Measurements from ENCODE around the gene FAM114A2.
A peak's percentile ranks its signal among the peaks of the same experiment; 100 is the strongest.

Gene FAM114A2

DNA sequence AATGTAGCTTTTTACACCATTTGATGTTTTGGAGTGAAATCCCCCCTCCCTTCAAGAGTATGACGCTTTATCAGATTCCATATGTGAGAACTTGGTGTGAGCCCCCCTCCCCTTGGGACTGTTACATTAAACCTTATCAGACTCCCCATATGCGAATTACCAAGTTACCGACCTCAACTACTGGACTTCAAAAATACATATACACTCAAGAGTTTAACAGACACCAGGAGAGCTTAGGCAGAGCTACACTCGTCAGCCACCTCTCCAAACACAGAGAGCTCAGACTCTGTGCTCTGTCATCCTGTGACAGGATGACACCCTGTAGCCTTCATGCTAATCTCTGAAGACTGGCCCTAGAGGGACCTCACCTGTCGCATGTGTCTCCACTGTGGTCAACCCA, 50.2 kb downstream of the FAM114A2 start:
- H4K91ac ChIP-seq (ENCODE audit: low read depth, low read length): no peak overlapping the region
- H2BK5ac ChIP-seq (ENCODE audit: low read depth, low read length, poor library complexity): no peak overlapping the region
- peaks cover 0 to 3% of the 10 kb centered on the region in 2 experiments for H3K4me1 ChIP-seq (ENCODE audit: control insufficient read depth in 1 of 2, insufficient read depth in 2 of 2, low read length in 2 of 2)
- DNase-seq: no peak
- H3K18ac ChIP-seq (ENCODE audit: low read length): no peak overlapping the region
- H3K4me2 ChIP-seq (ENCODE audit: low read length): no peak overlapping the region
- H3K79me1 ChIP-seq (ENCODE audit: low read length): no peaks in the 10 kb centered on the region
- no peak overlapping the region for H3K4ac ChIP-seq (ENCODE audit: low read depth, low read length)
- H2BK12ac ChIP-seq (ENCODE audit: low read length): no peak overlapping the region
- H3K4me3 ChIP-seq (ENCODE audit: low read depth, low read length): no peak overlapping the region
- no peak overlapping the region for H3K14ac ChIP-seq (ENCODE audit: low read length)
- H3K79me2 ChIP-seq (ENCODE audit: control insufficient read depth, insufficient read depth, low read length, poor library complexity): no peaks in the 10 kb centered on the region
- H3K23ac ChIP-seq (ENCODE audit: low read length): no peak overlapping the region
- H3K27me3 ChIP-seq (ENCODE audit: insufficient read depth, low read length): no peaks in the 10 kb centered on the region
- H4K12ac ChIP-seq (ENCODE audit: low read depth, low read length): no peak overlapping the region
- no CpG with 5 or more reads among the region's 5 CpGs for WGBS (ENCODE audit: extremely low coverage, insufficient coverage, insufficient read length)
- H3K9me3 ChIP-seq (ENCODE audit: insufficient read depth, low read depth, low read length): no peaks in the 10 kb centered on the region
- H4K8ac ChIP-seq (ENCODE audit: low read depth, low read length): no peak overlapping the region
- H2BK120ac ChIP-seq (ENCODE audit: insufficient read depth, low read length, poor library complexity): no peak overlapping the region
- no peak overlapping the region for H3K9ac ChIP-seq (ENCODE audit: low read length)
- no peak overlapping the region for H2AFZ ChIP-seq (ENCODE audit: insufficient read depth, low read length, poor library complexity)
- H3K27ac ChIP-seq (ENCODE audit: low read depth, low read length): no peak overlapping the region
- H3K36me3 ChIP-seq (ENCODE audit: control insufficient read depth in 1 of 2, insufficient read depth in 2 of 2, low read length in 2 of 2): no peaks in the 10 kb centered on the region
- no peak overlapping the region for H2AK5ac ChIP-seq (ENCODE audit: low read length)

DNA sequence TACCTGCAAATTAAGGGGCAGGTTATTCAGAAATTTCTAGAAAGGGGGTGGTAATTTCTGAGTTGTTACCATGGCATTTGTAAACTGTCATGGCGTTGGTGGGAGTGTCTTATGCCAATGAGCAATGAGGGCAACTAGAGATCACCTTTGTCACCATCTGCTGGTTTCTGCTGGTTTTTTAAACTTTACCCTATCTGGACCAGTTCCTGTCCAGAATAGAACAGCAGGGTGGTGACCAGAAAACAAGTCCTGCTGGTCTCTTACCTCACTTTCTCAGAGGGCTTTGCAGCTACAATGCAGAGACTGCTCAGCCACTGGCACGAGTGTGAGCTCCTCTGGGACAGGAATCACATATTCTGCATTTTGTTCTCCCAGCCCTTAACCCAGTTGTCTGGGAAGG, 51.4 kb downstream of the FAM114A2 start:
- Histone ChIP-seq H3K79me1 (ENCODE audit: low read length) (no peaks in the 10 kb centered on the region), H3K18ac (ENCODE audit: low read length) (no peak overlapping the region), H3K36me3 (ENCODE audit: control insufficient read depth in 1 of 2, insufficient read depth in 2 of 2, low read length in 2 of 2) (no peaks in the 10 kb centered on the region), H3K27ac (ENCODE audit: low read depth, low read length) (no peak overlapping the region), H3K4me2 (ENCODE audit: low read length) (no peak overlapping the region), H3K4ac (ENCODE audit: low read depth, low read length) (no peak overlapping the region), H3K4me3 (ENCODE audit: low read depth, low read length) (no peak overlapping the region), H3K9me3 (ENCODE audit: insufficient read depth, low read depth, low read length) (no peaks in the 10 kb centered on the region), H3K4me1 (ENCODE audit: control insufficient read depth in 1 of 2, insufficient read depth in 2 of 2, low read length in 2 of 2) (peaks cover 0 to 3% of the 10 kb centered on the region in 2 experiments), H3K9ac (ENCODE audit: low read length) (no peak overlapping the region), H4K8ac (ENCODE audit: low read depth, low read length) (no peak overlapping the region), H4K12ac (ENCODE audit: low read depth, low read length) (no peak overlapping the region), H2BK120ac (ENCODE audit: insufficient read depth, low read length, poor library complexity) (no peak overlapping the region), H3K79me2 (ENCODE audit: control insufficient read depth, insufficient read depth, low read length, poor library complexity) (no peaks in the 10 kb centered on the region), H2AFZ (ENCODE audit: insufficient read depth, low read length, poor library complexity) (no peak overlapping the region), H3K27me3 (ENCODE audit: insufficient read depth, low read length) (no peaks in the 10 kb centered on the region), H2BK12ac (ENCODE audit: low read length) (no peak overlapping the region), H4K91ac (ENCODE audit: low read depth, low read length) (no peak overlapping the region), H2AK5ac (ENCODE audit: low read length) (no peak overlapping the region), H2BK5ac (ENCODE audit: low read depth, low read length, poor library complexity) (no peak overlapping the region), H3K23ac (ENCODE audit: low read length) (no peak overlapping the region), H3K14ac (ENCODE audit: low read length) (no peak overlapping the region)
- WGBS (ENCODE audit: extremely low coverage, insufficient coverage, insufficient read length): no CpG with 5 or more reads among the region's 2 CpGs
- peak; percentile 5 to 50 for DNase-seq

DNA sequence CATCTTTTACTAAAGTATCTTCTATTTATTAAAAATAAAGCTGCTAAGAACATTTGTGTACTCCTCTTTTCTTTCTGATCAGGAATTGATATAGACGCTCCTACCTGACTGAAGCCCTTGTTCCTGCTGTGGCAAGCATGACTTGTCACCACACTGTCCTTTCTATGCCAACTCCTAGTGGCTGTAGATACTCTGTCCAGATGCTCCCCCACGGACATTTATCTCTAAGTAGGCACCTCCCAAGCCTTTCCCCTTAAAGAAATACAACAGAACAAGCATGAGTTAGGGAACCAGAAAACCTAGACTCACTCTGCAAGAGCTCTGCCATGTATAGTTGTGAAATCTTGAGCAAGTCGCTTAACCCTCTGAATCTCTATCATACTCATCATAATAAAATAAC, 53.2 kb downstream of the FAM114A2 start:
- no peak for DNase-seq
- Histone ChIP-seq H3K79me1 (ENCODE audit: low read length) (no peaks in the 10 kb centered on the region), H3K23ac (ENCODE audit: low read length) (no peak overlapping the region), H3K36me3 (ENCODE audit: control insufficient read depth in 1 of 2, insufficient read depth in 2 of 2, low read length in 2 of 2) (no peaks in the 10 kb centered on the region), H4K91ac (ENCODE audit: low read depth, low read length) (no peak overlapping the region), H2BK120ac (ENCODE audit: insufficient read depth, low read length, poor library complexity) (no peak overlapping the region), H2BK12ac (ENCODE audit: low read length) (no peak overlapping the region), H3K4me3 (ENCODE audit: low read depth, low read length) (no peak overlapping the region), H3K27ac (ENCODE audit: low read depth, low read length) (no peak overlapping the region), H3K9ac (ENCODE audit: low read length) (no peak overlapping the region), H3K27me3 (ENCODE audit: insufficient read depth, low read length) (no peaks in the 10 kb centered on the region), H3K18ac (ENCODE audit: low read length) (no peak overlapping the region), H4K12ac (ENCODE audit: low read depth, low read length) (no peak overlapping the region), H2BK5ac (ENCODE audit: low read depth, low read length, poor library complexity) (no peak overlapping the region), H2AFZ (ENCODE audit: insufficient read depth, low read length, poor library complexity) (no peak overlapping the region), H3K4me1 (ENCODE audit: control insufficient read depth in 1 of 2, insufficient read depth in 2 of 2, low read length in 2 of 2) (peaks cover 0 to 3% of the 10 kb centered on the region in 2 experiments), H3K79me2 (ENCODE audit: control insufficient read depth, insufficient read depth, low read length, poor library complexity) (no peaks in the 10 kb centered on the region), H3K4ac (ENCODE audit: low read depth, low read length) (no peak overlapping the region), H2AK5ac (ENCODE audit: low read length) (no peak overlapping the region), H4K8ac (ENCODE audit: low read depth, low read length) (no peak overlapping the region), H3K4me2 (ENCODE audit: low read length) (no peak overlapping the region), H3K14ac (ENCODE audit: low read length) (no peak overlapping the region), H3K9me3 (ENCODE audit: insufficient read depth, low read depth, low read length) (no peaks in the 10 kb centered on the region)
- no CpG with 5 or more reads among the region's 3 CpGs for WGBS (ENCODE audit: extremely low coverage, insufficient coverage, insufficient read length)

DNA sequence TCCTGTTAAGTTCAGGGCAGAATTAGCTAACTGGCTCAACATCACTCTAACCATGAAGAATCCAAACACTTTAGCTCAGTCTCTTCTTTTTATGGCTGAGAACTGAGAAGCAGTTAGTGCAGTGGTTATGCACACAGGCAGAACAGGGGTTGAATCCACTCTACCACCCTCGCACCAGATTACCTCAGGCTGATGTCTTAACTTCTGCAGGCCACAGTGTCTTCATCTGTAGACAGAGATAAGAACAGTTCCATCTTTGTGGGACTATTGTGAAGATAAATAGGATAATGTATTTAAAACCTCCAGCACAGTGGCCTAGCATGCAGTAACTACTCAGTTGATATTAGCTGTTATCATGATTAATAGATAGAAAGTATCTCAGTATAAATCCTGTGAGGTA, 54.8 kb downstream of the FAM114A2 start:
- Histone ChIP-seq H4K8ac (ENCODE audit: low read depth, low read length) (no peak overlapping the region), H3K79me2 (ENCODE audit: control insufficient read depth, insufficient read depth, low read length, poor library complexity) (no peaks in the 10 kb centered on the region), H3K79me1 (ENCODE audit: low read length) (no peaks in the 10 kb centered on the region), H3K4ac (ENCODE audit: low read depth, low read length) (no peak overlapping the region), H3K27ac (ENCODE audit: low read depth, low read length) (no peak overlapping the region), H3K36me3 (ENCODE audit: control insufficient read depth in 1 of 2, insufficient read depth in 2 of 2, low read length in 2 of 2) (no peaks in the 10 kb centered on the region), H2BK120ac (ENCODE audit: insufficient read depth, low read length, poor library complexity) (no peak overlapping the region), H3K23ac (ENCODE audit: low read length) (no peak overlapping the region), H3K4me1 (ENCODE audit: control insufficient read depth in 1 of 2, insufficient read depth in 2 of 2, low read length in 2 of 2) (peaks cover 0 to 3% of the 10 kb centered on the region in 2 experiments), H4K12ac (ENCODE audit: low read depth, low read length) (no peak overlapping the region), H3K4me3 (ENCODE audit: low read depth, low read length) (no peak overlapping the region), H3K9me3 (ENCODE audit: insufficient read depth, low read depth, low read length) (no peaks in the 10 kb centered on the region), H3K18ac (ENCODE audit: low read length) (no peak overlapping the region), H2BK12ac (ENCODE audit: low read length) (no peak overlapping the region), H3K27me3 (ENCODE audit: insufficient read depth, low read length) (no peaks in the 10 kb centered on the region), H2AFZ (ENCODE audit: insufficient read depth, low read length, poor library complexity) (no peak overlapping the region), H4K91ac (ENCODE audit: low read depth, low read length) (no peak overlapping the region), H2AK5ac (ENCODE audit: low read length) (no peak overlapping the region), H3K9ac (ENCODE audit: low read length) (no peak overlapping the region), H3K14ac (ENCODE audit: low read length) (no peak overlapping the region), H2BK5ac (ENCODE audit: low read depth, low read length, poor library complexity) (no peak overlapping the region), H3K4me2 (ENCODE audit: low read length) (no peak overlapping the region)
- WGBS (ENCODE audit: extremely low coverage, insufficient coverage, insufficient read length): no CpG with 5 or more reads among the region's 1 CpG
- DNase-seq: no peak
